Measurements from ENCODE around the gene ADAM12. TPM values are rescaled to one million over a fixed set of nuclear protein-coding genes. Genes with fewer than 3 reads are reported as not detected.

ADAM12 gene
- total and polyA plus RNA-seq, 2 experiments from 2014 or later: 0.13 to 0.87 TPM

- Histone ChIP-seq H3K4me1 (ENCODE audit: insufficient read depth) (no peaks in the 10 kb centered on the region), H4K20me1 (replicated peaks; ENCODE audit: insufficient read depth) (no peaks in the 10 kb centered on the region), H3K9me2 (ENCODE audit: insufficient read depth) (no peaks in the 10 kb centered on the region; the same call in 1 of the 2 replicates), H3F3A (replicated peaks; ENCODE audit: low read depth) (no peaks in the 10 kb centered on the region), H2AFZ (no peak overlapping the region), H3K36me3 (ENCODE audit: insufficient read depth) (peaks cover 5% of the 10 kb centered on the region; the same call in 1 of the 2 replicates), H3K4me3 (no peak overlapping the region), H3K27me3 (ENCODE audit: insufficient read depth) (no peaks in the 10 kb centered on the region), H3K4me2 (no peak overlapping the region), H3K79me2 (replicated peaks; ENCODE audit: insufficient read depth) (no peaks in the 10 kb centered on the region), H3K27ac (ENCODE audit: low read depth) (no peak overlapping the region)
- DNase-seq (ENCODE audit: low spot score) (no peak), ATAC-seq (no peak)
- no peaks in the 10 kb centered on the region for H3K4me1 Mint-ChIP-seq
- no peaks in the 10 kb centered on the region for H3K27me3 Mint-ChIP-seq (ENCODE audit: insufficient read depth, low read depth, poor library complexity)
- TF ChIP-seq CREB1 (CRISPR knock-in tag; IDR thresholded peaks at IDR 0.05; ENCODE audit: low read depth): no peak
- no peak for TF ChIP-seq ZNF331 (CRISPR knock-in tag; IDR thresholded peaks at IDR 0.05; ENCODE audit: low read depth)
- TF ChIP-seq CTCF (conservative IDR thresholded peaks at IDR 0.05; ENCODE audit: low read depth in 2 of 2): no peak
- no peak for TF ChIP-seq NANOG (IDR thresholded peaks at IDR 0.05; ENCODE audit: borderline replicate concordance)
- no peak for TF ChIP-seq STAT1 (IDR thresholded peaks at IDR 0.05; ENCODE audit: unreplicated experiment)
- TF ChIP-seq ETS1 (IDR thresholded peaks at IDR 0.05): no peak
- no peak overlapping the region for H3K27ac Mint-ChIP-seq
- peaks cover 3% of the 10 kb centered on the region; the same call in 2 of the 3 replicates for H3K36me3 Mint-ChIP-seq (ENCODE audit: low read depth)
- no peak overlapping the region for H3K4me3 Mint-ChIP-seq
- H3K9me3 Mint-ChIP-seq: peaks cover 7% of the 10 kb centered on the region; the same call in 2 of the 3 replicates
Measured at GRCh38 chr10:126369125-126369710, 19.1 kb downstream of the ADAM12 start.

- no peak for TF ChIP-seq POLR2AphosphoS5 (IDR thresholded peaks at IDR 0.05; ENCODE audit: low read depth)
- no peak for TF ChIP-seq ZNF462 (CRISPR knock-in tag; IDR thresholded peaks at IDR 0.05)
- no peak for TF ChIP-seq EZH2 (IDR thresholded peaks at IDR 0.05; ENCODE audit: low read depth, unreplicated experiment)
- TF ChIP-seq ZNF114 (CRISPR knock-in tag; IDR thresholded peaks at IDR 0.05): no peak
- Histone ChIP-seq H3K4me3 (no peak overlapping the region), H3K27me3 (ENCODE audit: insufficient read depth) (no peaks in the 10 kb centered on the region), H4K20me1 (replicated peaks; ENCODE audit: insufficient read depth) (no peaks in the 10 kb centered on the region), H3K4me1 (ENCODE audit: insufficient read depth) (no peaks in the 10 kb centered on the region), H3K4me2 (no peak overlapping the region), H2AFZ (no peak overlapping the region), H3K36me3 (ENCODE audit: insufficient read depth) (no peaks in the 10 kb centered on the region), H3K27ac (ENCODE audit: low read depth) (no peak overlapping the region), H3F3A (replicated peaks; ENCODE audit: low read depth) (no peaks in the 10 kb centered on the region), H3K9me2 (ENCODE audit: insufficient read depth) (0 out of 2 replicates have a peak, but pooled peaks cover 5% of the 10 kb centered on the region), H3K79me2 (replicated peaks; ENCODE audit: insufficient read depth) (no peaks in the 10 kb centered on the region)
- ATAC-seq (no peak), DNase-seq (ENCODE audit: low spot score) (no peak)
- peaks cover 43% of the 10 kb centered on the region for H3K36me3 Mint-ChIP-seq (ENCODE audit: low read depth)
- H3K27me3 Mint-ChIP-seq (ENCODE audit: insufficient read depth, low read depth, poor library complexity): peaks cover 2% of the 10 kb centered on the region
- H3K4me1 Mint-ChIP-seq: no peaks in the 10 kb centered on the region
- H3K27ac Mint-ChIP-seq: no peak overlapping the region
- H3K9me3 Mint-ChIP-seq: peaks cover 45% of the 10 kb centered on the region
- no peak overlapping the region for H3K4me3 Mint-ChIP-seq
Measured at GRCh38 chr10:126357169-126357568, 31.1 kb downstream of the ADAM12 start.
